ENCODE results near the gene INCENP. TPM values are rescaled to one million over a fixed set of nuclear protein-coding genes. Genes with fewer than 3 reads are reported as not detected.

Gene INCENP
- total RNA-seq, 1 donor from 2014 or later: 21.6 TPM

GRCh38 chr11:62087694-62088093, 36.1 kb upstream of the INCENP start:
- H3K27me3 Mint-ChIP-seq (ENCODE audit: low read depth): no peaks in the 10 kb centered on the region
- DNase-seq (ENCODE audit: low spot score): no peak
- H3K4me1 Mint-ChIP-seq (ENCODE audit: low read depth): no peaks in the 10 kb centered on the region
- H3K4me3 Mint-ChIP-seq (ENCODE audit: unreplicated experiment): no peak overlapping the region
- peaks cover 3% of the 10 kb centered on the region for H3K36me3 Mint-ChIP-seq (ENCODE audit: low read depth)
- H3K9me3 Mint-ChIP-seq (ENCODE audit: low read depth): peaks cover 6% of the 10 kb centered on the region
- no peak for TF ChIP-seq CTCF (IDR thresholded peaks at IDR 0.05)
- H3K27ac Mint-ChIP-seq (ENCODE audit: unreplicated experiment): no peak overlapping the region

- Mint-ChIP-seq H3K9me3 (ENCODE audit: low read depth) (peaks cover 6% of the 10 kb centered on the region), H3K36me3 (ENCODE audit: low read depth) (peaks cover 3% of the 10 kb centered on the region)
These were observed 35.4 kb upstream of the INCENP start for GRCh38 chr11:62088331-62088933.

GRCh38 chr11:62103141-62103540, 20.7 kb upstream of the INCENP start:
- H3K36me3 Mint-ChIP-seq (ENCODE audit: low read depth): no peaks in the 10 kb centered on the region

More at GRCh38 chr11:62088331-62088933, 35.4 kb upstream of the INCENP start:
- Mint-ChIP-seq H3K4me3 (ENCODE audit: unreplicated experiment) (no peak overlapping the region), H3K27ac (ENCODE audit: unreplicated experiment) (no peak overlapping the region), H3K27me3 (ENCODE audit: low read depth) (no peaks in the 10 kb centered on the region), H3K4me1 (ENCODE audit: low read depth) (no peaks in the 10 kb centered on the region)
- no peak for DNase-seq (ENCODE audit: low spot score)
- TF ChIP-seq CTCF (IDR thresholded peaks at IDR 0.05): no peak

GRCh38 chr11:62103986-62104385, 19.8 kb upstream of the INCENP start:
- no peaks in the 10 kb centered on the region for H3K36me3 Mint-ChIP-seq (ENCODE audit: low read depth)
- H3K4me1 Mint-ChIP-seq (ENCODE audit: low read depth): peaks cover 16% of the 10 kb centered on the region
- no peaks in the 10 kb centered on the region for H3K9me3 Mint-ChIP-seq (ENCODE audit: low read depth)
- H3K4me3 Mint-ChIP-seq (ENCODE audit: unreplicated experiment): no peak overlapping the region
- H3K27ac Mint-ChIP-seq (ENCODE audit: unreplicated experiment): no peak overlapping the region
- no peak for TF ChIP-seq CTCF (IDR thresholded peaks at IDR 0.05)
- no peaks in the 10 kb centered on the region for H3K27me3 Mint-ChIP-seq (ENCODE audit: low read depth)
- DNase-seq (ENCODE audit: low spot score): no peak

More at GRCh38 chr11:62103141-62103540, 20.7 kb upstream of the INCENP start:
- DNase-seq (ENCODE audit: low spot score): no peak
- H3K4me1 Mint-ChIP-seq (ENCODE audit: low read depth): peaks cover 15% of the 10 kb centered on the region
- no peaks in the 10 kb centered on the region for H3K9me3 Mint-ChIP-seq (ENCODE audit: low read depth)
- H3K27ac Mint-ChIP-seq (ENCODE audit: unreplicated experiment): no peak overlapping the region
- no peak for TF ChIP-seq CTCF (IDR thresholded peaks at IDR 0.05)
- no peak overlapping the region for H3K4me3 Mint-ChIP-seq (ENCODE audit: unreplicated experiment)
- H3K27me3 Mint-ChIP-seq (ENCODE audit: low read depth): no peaks in the 10 kb centered on the region

DNA sequence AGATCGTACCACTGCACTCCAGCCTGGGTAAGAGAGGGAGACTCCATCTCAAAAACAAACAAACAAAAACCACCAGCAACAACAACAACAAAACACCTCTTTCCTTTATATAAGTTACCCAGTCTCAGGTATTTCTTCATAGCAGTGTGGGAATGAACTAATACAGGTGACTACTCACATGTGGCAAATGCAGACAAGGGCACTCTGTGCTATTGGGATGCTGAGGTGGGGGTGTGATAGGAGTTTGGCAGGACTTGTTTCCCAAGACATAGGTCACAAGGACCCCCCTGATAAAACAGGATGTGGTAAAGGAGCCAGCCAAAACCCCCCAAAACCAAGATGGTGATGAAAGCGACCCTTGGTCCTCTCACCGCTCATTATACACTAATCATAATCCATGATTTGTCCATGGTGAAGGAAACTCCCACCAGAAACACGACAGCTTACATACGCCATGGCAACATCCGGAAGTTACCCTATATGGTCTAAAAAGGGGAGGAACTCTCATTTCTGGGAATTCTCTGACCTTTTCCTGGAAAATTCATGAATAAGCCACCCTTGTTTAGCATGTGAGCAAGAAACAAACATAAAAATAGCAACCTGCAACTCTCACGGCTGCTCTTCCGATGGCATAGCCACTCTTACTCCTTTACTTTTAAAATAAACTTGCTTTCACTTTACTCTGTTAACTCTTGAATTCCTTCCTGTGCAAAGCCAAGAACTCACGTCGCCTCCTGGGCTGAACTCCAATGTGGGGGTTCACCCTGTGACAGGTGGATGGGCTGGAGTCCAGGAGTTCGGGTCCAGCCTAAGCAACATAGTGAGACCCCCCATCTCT, 18.8 kb upstream of the INCENP start:
- TF ChIP-seq CTCF (IDR thresholded peaks at IDR 0.05): no peak
- peak overlapping the region; percentile 59 for H3K27ac Mint-ChIP-seq (ENCODE audit: unreplicated experiment)

More for the DNA sequence above, 18.8 kb upstream of the INCENP start:
- Mint-ChIP-seq H3K36me3 (ENCODE audit: low read depth) (no peaks in the 10 kb centered on the region), H3K27me3 (ENCODE audit: low read depth) (no peaks in the 10 kb centered on the region), H3K9me3 (ENCODE audit: low read depth) (no peaks in the 10 kb centered on the region), H3K4me3 (ENCODE audit: unreplicated experiment) (no peak overlapping the region), H3K4me1 (ENCODE audit: low read depth) (peaks cover 21% of the 10 kb centered on the region)
- DNase-seq (ENCODE audit: low spot score): no peak

All from chondrocyte (in vitro differentiated cells).